PC-9 (cell line): ENCODE measurements around the gene USH2A. TPM values are rescaled to one million over a fixed set of nuclear protein-coding genes. Genes with fewer than 3 reads are reported as not detected.
A peak's percentile ranks its signal among the peaks of the same experiment; 100 is the strongest.

ENCODE experiments used
- BruUV-seq: library from RNA; stranded (reverse); fragments of 400-500 nt; replicated peaks from 2 replicates; lab custom pipeline; 2021; lab: Mats Ljungman, UMichigan
- CTCF ChIA-PET: fragments of 300-600 bp; sonication (Branson Sonifier 250); formaldehyde crosslinking; loops from one replicate; lab custom pipeline; 2022; ENCODE audit warnings: antibody characterized with exemption; lab: Charles Lee
- POLR2A ChIA-PET: fragments of 300-600 bp; sonication (Branson Sonifier 250); formaldehyde crosslinking; loops from one replicate; lab custom pipeline; 2022; ENCODE audit warnings: antibody characterized with exemption; ENCODE audit not compliant: unreplicated experiment; lab: Charles Lee
- DNase-seq, 2 experiments: peaks; one replicate each; pipeline versions ENCODE4 v3.0.0 to v3.0.0-alpha.2; 2015 to 2022; ENCODE audit warnings: mixed read lengths in 1 of 2
- H2AFZ ChIP-seq: fragments of 200-600 bp; sonication (generic); 2 replicates; pipeline ENCODE4 v1.8.1; 2017; ENCODE audit warnings: antibody characterized with exemption
- H3F3A ChIP-seq: fragments of 200-600 bp; sonication (generic); 2 replicates; pipeline ENCODE4 v1.8.1; 2017; ENCODE audit warnings: antibody characterized with exemption, mild to moderate bottlenecking, low read depth; ENCODE audit not compliant: insufficient read depth
- H3K27ac ChIP-seq: fragments of 200-600 bp; sonication (generic); 2 replicates; pipeline ENCODE4 v1.6.1; 2016; ENCODE audit warnings: mixed run types
- H3K27me3 ChIP-seq: fragments of 200-600 bp; sonication (generic); 2 replicates; pipeline ENCODE4 v1.6.1; 2016; ENCODE audit warnings: low read depth, mixed run types; ENCODE audit not compliant: insufficient read depth
- H3K36me3 ChIP-seq: fragments of 200-600 bp; sonication (generic); 2 replicates; pipeline ENCODE4 v1.6.1; 2016; ENCODE audit warnings: low read depth, mixed run types
- H3K4me1 ChIP-seq: fragments of 200-600 bp; sonication (generic); replicated peaks from 2 replicates; pipeline ENCODE4 v1.6.1; 2016; ENCODE audit warnings: mixed run types; ENCODE audit not compliant: insufficient read depth
- H3K4me2 ChIP-seq: fragments of 200-600 bp; sonication (generic); 2 replicates; pipeline ENCODE4 v1.6.1; 2017; ENCODE audit warnings: mixed run types
- H3K4me3 ChIP-seq: fragments of 200-600 bp; sonication (generic); 2 replicates; pipeline ENCODE4 v1.6.1; 2016; ENCODE audit warnings: mixed run types
- H3K79me2 ChIP-seq: fragments of 200-600 bp; sonication (generic); 2 replicates; pipeline ENCODE4 v1.6.1; 2017; ENCODE audit warnings: low read depth, mixed run types
- H3K9me2 ChIP-seq: fragments of 200-600 bp; sonication (generic); 2 replicates; pipeline ENCODE4 v1.8.1; 2017; ENCODE audit warnings: mild to moderate bottlenecking; ENCODE audit not compliant: insufficient read depth
- H3K9me3 ChIP-seq: fragments of 200-600 bp; sonication (generic); 2 replicates; pipeline ENCODE4 v1.8.1; 2016; ENCODE audit warnings: low read depth; ENCODE audit not compliant: insufficient read depth
- H4K20me1 ChIP-seq: fragments of 200-600 bp; sonication (generic); 2 replicates; pipeline ENCODE4 v1.8.1; 2017; ENCODE audit not compliant: insufficient read depth
- CTCF ChIP-seq: fragments of 200-600 bp; sonication (generic); conservative IDR thresholded peaks from 2 replicates; pipeline ENCODE4 v1.6.1; 2017; ENCODE audit warnings: mixed run types, antibody characterized with exemption, mild to moderate bottlenecking, moderate library complexity
- EZH2 ChIP-seq: fragments of 200-600 bp; sonication (generic); IDR thresholded peaks from 2 replicates; pipeline ENCODE4 v1.8.0; 2017; ENCODE audit warnings: antibody characterized with exemption, low read depth
- intact Hi-C: fragments of 100-400 bp; cut with micrococcal nuclease; formaldehyde crosslinking; loops from one replicate; pipeline ENCODE4 v1.10.0; 2022; ENCODE audit not compliant: unreplicated experiment
- total RNA-seq: library from RNA; stranded (reverse); gene quantifications from 2 replicates; pipeline ENCODE4 v1.2.3, GENCODE V29; 2021

USH2A gene
- total RNA-seq, 1 experiment from 2014 or later: not detected

GRCh38 chr1:215957663-215958062 is 465.6 kb downstream of the USH2A start:
- Histone ChIP-seq H4K20me1 (no peaks in the 10 kb centered on the region), H3K9me3 (no peaks in the 10 kb centered on the region), H3K4me2 (no peak overlapping the region), H3K36me3 (no peaks in the 10 kb centered on the region), H3K27me3 (no peaks in the 10 kb centered on the region), H3K79me2 (no peaks in the 10 kb centered on the region), H3K9me2 (no peaks in the 10 kb centered on the region), H3K4me1 (no peaks in the 10 kb centered on the region), H3K4me3 (no peak overlapping the region), H2AFZ (peak overlapping the region; percentile 23; the same call in 1 of the 2 replicates), H3K27ac (no peak overlapping the region), H3F3A (no peaks in the 10 kb centered on the region)
- ChIA-PET CTCF (no interaction called here), POLR2A (no interaction called here)
- BruUV-seq: no TSS peak
- no peak for TF ChIP-seq CTCF
- TF ChIP-seq EZH2: no peak
- intact Hi-C loops: no loop called here
- no peak for DNase-seq

GRCh38 chr1:215932558-215932957 is 490.7 kb downstream of the USH2A start:
- Histone ChIP-seq H3K36me3 (no peaks in the 10 kb centered on the region), H3F3A (no peaks in the 10 kb centered on the region), H3K4me3 (no peak overlapping the region), H3K27me3 (no peaks in the 10 kb centered on the region), H3K4me1 (no peaks in the 10 kb centered on the region), H3K79me2 (no peaks in the 10 kb centered on the region), H3K9me3 (no peaks in the 10 kb centered on the region), H3K4me2 (no peak overlapping the region), H3K27ac (no peak overlapping the region), H4K20me1 (no peaks in the 10 kb centered on the region; the same call in 1 of the 2 replicates), H3K9me2 (no peaks in the 10 kb centered on the region), H2AFZ (no peak overlapping the region)
- TF ChIP-seq CTCF (no peak), EZH2 (no peak)
- POLR2A ChIA-PET: no interaction called here
- DNase-seq: no peak
- CTCF ChIA-PET: no interaction called here
- intact Hi-C loops: no loop called here
- BruUV-seq: no TSS peak

DNA sequence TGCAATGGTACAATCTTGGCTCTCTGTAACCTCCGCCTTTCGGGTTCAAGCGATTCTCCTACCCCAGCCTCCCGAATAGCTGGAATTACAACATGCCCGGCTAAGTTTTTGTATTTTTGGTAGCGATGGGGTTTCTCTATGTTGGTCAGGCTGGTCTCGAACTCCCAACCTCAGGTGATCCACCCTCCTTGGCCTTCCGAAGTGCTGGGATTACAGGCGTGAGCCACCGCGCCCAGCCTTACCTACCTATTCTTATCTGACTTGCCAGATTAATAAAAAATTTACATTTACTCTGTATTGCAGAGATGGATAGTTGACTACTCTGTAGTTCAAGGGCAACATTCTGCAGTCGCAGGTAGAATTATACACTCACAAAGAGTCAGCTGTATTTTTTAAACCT is 496.6 kb downstream of the USH2A start:
- no peak for DNase-seq
- H3K27me3 ChIP-seq: no peaks in the 10 kb centered on the region
- H3K36me3 ChIP-seq: no peaks in the 10 kb centered on the region
- no peaks in the 10 kb centered on the region for H4K20me1 ChIP-seq
- no peak overlapping the region for H3K4me3 ChIP-seq
- no peaks in the 10 kb centered on the region for H3K79me2 ChIP-seq
- no peak for TF ChIP-seq CTCF
- H3K9me2 ChIP-seq: no peaks in the 10 kb centered on the region
- H3K4me1 ChIP-seq: no peaks in the 10 kb centered on the region
- H3K9me3 ChIP-seq: no peaks in the 10 kb centered on the region
- H3K27ac ChIP-seq: no peak overlapping the region
- H3F3A ChIP-seq: no peaks in the 10 kb centered on the region
- ChIA-PET POLR2A (no interaction called here), CTCF (no interaction called here)
- intact Hi-C loops: no loop called here
- no peak overlapping the region for H2AFZ ChIP-seq
- no TSS peak for BruUV-seq
- no peak overlapping the region for H3K4me2 ChIP-seq
